RKO (cell line): ENCODE measurements around the gene SEPTIN8.

ENCODE experiments used
- DNase-seq: peaks from one replicate; pipeline ENCODE4 v3.0.0-alpha.2; 2016; ENCODE audit warnings: low spot score

The SEPTIN8 gene

DNA sequence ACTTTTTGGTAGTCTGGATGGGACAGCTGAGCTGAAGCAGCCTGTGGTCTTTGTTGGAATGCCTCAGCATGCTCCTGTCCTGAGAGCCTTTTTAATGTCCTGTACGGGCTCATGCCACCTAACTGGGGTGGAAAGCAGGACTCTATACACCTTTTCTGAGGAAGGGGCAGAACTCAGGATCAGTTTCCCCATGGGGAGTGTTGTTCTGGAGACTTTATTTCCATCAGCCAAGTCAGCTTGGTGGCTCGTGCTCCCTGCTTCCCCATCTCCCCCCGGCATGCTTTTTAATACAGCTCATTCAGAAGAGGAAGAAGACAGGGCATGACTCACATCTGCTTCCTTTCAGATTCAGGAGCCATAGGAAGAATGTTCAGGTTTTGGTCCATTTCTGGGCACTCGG lies 5.1 kb upstream of the SEPTIN8 start:
- DNase-seq: peak; percentile 82

DNA sequence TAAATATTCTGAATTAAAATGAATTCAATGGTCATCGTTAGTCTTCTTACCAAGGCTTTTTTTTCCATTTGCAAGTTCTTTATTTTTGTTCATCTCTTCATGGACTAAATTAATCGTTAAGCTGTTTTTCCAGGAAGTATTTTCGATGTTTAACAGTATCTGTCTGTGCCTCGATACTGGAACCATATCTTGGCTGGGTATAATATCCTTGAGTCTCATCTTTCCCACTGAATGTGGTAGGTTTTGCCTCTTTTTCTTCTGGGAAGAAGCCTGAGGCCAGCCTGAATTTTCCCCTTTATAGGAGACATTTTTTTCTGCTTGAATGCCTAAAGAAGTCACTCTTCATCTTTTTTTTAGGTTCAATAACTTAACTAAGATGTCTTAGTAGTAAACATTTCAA lies 4.0 kb upstream of the SEPTIN8 start:
- no peak for DNase-seq

DNA sequence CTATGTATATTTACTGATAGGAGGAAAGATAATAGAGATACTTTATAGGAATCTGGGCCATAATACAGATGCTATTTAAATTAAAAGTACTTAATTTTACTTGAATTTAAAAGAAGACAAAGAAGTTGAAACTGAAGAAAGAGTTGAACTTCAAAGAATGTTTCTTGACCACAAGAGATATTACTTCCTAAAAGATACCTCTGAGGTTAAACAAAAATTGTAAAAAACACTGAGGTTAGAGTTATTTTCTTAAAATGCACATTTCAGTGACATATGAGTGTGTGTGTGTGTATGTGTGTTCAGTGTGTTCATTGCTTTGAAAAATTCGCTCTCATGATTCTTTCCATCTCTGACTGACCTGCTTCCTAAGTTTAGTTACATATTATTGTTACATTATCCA lies 3.5 kb upstream of the SEPTIN8 start:
- DNase-seq: no peak

DNA sequence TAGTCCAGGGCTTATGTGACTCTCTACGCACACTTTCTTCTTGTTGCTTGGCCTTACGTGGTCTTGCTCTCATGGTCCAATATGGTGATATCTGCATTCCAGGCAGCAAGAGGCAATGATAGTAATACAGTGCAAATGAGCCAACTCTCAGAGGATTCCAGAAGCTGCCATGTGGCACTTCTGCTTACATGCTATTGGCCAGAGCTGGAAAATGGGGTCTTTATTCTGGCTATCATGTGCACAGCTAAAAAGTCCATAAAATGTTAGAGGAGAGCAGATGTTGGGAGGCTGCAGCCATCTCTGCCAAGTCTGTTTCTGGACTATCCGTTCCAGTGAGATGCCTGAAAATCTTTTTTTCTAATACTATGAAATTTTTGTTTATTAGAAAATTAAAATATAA lies 2.9 kb upstream of the SEPTIN8 start:
- no peak for DNase-seq

DNA sequence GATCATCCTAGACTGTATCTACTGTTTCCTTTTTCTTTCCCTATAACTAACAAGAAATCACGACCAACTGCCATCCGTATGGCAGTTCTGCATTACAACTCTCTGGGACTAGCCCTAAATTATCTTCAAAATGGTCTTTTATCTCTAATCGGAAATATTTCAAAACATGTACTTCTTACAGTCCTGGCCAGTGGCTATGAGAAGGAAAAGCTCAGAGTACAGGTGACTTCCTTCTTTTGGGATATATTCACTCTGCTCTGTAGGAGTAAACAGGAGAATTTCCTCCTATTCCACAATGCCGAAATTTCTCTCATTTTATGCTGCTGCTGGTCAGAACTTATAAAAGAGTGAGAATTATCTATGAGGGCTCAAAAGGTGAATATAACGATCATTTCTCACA lies 1.8 kb upstream of the SEPTIN8 start:
- DNase-seq: no peak

DNA sequence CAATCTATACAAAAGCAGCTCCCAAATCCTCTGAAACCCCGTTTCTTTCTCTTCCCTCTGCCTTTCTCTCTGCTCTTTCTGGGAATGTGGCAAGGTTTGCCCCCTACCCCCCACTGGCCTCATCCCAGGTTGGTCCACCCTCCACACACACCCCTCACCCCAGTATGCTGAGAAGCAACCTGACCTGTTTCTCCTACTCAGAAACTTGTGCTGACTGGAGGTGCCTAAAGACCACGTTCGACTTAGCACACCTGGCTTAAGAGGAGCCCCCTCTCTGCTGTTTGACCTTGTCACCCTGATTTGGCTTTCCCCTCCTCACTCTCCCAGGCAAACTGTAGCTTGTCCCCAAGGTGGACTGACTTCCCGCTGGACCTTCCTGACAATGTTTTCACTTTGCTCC lies 1.1 kb upstream of the SEPTIN8 start:
- no peak for DNase-seq

DNA sequence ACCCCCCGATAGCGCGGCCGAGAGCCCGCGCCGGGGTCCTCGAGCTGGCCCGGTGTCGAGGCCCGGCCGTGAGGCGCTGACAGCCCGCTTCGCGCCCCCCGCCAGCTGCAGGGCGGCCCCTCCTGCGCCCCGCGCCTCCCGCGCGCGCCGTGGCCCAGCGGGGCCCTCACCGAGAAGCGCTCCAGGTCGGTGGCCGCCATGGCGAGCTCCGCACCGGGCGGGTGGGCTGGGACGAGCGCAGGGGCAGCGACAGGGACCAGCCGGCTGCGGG lies 166 bp downstream of the SEPTIN8 start:
- no peak for DNase-seq

DNA sequence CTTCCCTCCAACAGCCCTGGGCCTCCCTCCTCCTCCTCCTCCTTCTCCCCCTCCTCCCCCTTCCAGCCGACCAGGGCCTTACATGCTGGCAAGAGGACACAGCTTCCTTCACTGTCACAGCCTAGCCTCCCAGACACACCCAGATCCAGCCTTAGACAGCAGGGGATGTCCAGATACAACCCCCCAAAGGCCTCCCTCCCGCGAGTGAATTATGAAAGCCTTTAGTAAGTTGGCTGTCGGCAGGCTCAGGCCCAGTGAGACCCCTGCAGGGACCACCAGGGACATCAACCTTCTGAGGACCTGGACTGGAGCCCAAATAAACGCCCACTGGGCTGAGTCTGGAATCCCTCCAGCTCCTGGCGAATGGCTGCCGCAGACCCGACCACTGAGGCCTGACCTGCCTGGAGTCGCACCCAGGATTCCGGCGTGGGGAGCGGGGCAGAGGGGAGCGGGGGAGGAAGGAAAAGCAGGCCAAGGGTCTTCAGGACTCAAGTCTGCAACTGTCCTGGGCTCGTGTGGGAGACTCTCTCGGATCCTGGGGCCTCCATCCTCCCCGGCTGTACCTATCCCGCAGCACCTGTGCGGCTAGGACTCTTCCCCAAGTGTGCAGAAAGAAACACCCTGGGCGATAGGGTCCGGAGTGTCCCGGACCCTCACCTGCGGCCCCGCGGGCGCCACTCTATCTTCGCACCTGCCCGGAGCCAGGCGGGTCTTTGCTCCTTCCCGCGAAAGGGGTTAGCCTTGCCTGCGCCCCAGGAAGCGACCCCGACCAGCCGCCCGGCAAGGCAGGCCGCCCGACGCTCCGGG lies 705 bp downstream of the SEPTIN8 start:
- DNase-seq: peak; percentile 65

DNA sequence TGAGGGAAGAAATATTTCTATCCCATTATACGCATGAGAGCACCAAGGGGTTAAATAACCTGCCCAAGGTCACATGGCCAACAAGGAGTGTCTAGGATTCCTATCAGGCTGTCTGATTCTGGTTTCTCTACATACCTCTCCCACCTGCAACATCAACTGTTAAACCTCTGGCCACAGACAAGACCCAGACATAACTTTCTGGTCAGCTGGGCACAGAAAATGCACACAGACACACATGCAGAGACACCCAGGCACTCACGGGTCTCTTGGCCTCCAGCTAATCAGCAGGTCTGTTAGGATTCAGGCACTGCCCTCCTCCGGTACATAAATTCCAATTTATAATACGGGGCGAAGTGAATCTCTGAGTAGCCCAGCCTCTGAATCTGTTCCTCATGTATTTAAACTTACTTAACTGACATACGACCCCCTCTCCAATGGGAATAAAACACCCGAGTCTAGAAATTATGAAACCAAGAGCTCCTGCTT lies 1.5 kb downstream of the SEPTIN8 start:
- DNase-seq: no peak

DNA sequence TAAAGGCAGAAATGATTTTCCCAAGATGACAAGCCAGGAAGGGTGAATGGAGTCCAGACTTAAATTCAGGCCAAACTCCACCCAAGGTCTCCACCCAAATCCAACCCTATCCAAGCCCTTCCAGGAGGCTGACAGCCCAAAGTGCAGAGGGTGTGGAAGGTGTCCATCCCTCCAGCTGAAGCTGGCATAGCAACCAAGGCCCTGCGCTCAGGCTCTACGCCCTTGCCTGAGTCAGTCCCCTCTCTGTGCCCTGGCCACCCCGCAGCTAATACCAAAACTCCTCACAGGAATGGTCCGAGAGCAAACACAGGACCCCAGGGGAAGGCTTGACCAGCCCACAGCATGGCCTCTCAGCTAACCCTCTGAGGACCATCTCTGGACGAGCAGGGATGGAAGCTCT lies 2.1 kb downstream of the SEPTIN8 start:
- no peak for DNase-seq

DNA sequence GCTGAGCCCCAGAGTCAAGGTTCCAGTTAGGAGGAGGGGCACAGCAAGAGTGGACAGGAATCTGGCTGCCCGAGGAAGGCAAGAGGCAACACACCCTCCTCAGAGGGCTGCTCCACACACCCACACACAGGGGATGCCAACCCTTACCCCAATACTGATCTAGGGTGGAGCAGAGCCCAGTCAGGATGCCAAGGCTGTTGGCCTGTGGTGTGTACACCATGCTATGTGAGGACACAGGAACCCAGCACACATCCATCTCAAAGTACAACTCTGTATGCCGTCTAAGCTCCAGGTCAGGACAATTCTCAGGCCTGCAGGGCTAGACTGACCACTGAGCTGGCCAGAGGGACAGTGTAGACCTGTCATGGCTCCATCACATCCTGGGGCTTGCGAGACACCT lies 2.6 kb downstream of the SEPTIN8 start:
- no peak for DNase-seq

DNA sequence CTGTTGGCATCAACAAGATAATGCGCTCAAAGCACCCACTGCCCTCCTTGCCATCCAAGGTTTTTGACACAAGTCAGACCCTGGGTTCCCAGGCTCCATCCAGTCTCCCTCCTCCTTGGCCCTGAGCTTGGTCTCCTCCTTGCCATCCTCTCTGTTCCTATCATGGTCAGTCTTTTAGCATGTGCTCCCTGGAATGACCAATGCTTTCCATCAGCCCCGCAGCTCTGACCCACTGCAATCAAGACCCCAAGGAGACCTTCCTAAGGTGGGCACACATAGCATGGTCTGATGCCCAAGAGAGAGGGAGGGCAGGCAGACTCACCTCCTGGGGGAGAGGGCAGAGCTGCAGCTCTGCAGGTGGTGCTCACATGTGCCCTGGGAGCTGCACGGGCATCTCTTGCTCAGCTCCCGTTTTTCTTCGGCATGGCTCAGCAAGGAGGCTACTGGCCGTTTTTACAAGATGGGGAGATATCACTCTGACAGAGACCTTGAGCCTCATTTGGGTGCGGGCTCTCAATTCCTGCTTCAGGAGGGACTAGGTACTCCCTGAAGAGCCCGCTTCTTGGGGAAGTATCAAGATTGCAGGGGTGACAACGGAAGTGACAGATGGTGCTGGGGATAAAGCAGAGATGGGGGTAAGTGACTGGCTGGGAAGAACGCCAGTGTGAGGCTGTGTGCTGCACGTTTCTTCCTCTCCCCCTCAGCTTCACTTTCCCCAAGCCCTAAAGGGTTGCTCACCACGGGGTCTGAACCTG lies 3.3 kb downstream of the SEPTIN8 start:
- no peak for DNase-seq

DNA sequence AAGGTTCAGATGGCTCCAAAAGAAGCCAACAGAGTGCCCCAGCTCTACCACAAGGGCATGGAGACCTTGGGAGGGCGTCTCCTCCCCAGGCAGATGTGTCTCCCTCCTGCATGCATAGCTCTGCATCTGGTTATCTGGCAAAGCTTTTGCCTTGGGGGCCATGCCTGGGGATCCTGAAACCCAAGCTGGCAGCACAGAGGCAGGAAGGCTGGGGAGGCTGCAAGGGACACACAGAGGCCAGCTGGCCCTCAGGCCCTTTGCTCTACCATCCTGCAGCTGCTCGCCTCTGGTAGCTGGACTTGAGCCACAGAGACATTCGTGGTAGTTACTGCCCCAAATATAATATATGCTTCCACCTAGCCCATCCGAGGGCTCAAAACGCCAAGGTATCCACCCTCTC lies 3.9 kb downstream of the SEPTIN8 start:
- DNase-seq: no peak

DNA sequence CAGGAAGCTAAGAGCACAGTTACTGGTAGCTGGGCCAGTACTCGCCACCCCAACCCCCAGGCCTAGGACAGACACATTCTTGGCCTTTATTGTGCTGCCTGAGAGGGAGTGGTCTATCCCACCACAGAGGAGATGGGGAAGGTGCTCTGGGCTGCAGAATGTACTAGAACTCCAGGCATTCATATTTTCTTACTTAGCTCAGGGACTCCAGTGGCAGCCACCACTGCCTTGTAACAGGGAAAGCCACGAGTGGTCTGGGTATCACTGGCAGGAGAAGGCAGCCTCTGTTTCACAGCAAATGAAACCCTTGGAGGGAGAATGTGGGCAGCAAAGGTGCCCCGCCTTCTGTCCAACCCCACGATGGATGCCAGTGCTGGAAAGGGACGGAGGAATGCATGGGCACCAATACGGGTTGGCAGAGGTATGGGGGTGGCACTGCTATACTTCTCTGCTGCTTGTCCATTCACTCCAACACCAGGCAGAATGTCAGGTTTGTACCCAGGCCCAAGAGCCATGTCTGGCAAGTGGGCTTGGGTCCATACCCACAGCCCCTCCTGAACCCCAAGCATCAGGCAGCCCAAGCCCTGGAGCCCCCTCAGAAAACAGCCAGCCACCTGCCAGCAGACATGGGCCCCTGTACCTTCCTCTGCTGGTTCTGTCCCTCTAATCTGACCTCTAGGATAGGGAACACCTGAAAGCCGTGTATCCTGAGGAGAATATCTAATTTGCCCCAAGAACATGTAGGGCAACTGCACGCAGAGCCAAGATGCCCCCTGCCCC lies 4.6 kb downstream of the SEPTIN8 start:
- no peak for DNase-seq

DNA sequence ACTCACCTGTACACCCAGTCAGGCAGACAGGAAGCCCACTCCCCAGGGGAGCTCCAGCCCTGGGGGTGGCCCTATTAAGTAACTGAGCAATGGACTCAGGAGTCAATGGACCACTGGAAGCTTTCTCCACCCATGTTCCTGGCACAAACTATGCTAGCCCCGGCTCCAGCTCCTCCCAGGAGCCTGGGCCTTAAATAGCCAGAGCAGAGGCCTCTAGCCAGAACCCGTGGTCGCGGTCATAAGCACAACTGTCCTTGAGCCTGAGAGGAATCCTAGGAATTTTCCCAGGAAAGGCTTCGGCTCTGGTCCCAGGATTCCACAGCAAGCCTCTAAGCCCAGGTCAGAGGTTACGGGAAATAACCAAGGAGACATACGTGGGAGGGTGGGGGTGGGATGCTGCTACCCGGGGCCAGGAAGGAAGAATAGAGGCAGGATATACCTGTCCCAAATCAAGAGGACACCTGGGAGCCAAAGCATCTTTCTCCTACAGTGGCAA lies 5.5 kb downstream of the SEPTIN8 start:
- no peak for DNase-seq

DNA sequence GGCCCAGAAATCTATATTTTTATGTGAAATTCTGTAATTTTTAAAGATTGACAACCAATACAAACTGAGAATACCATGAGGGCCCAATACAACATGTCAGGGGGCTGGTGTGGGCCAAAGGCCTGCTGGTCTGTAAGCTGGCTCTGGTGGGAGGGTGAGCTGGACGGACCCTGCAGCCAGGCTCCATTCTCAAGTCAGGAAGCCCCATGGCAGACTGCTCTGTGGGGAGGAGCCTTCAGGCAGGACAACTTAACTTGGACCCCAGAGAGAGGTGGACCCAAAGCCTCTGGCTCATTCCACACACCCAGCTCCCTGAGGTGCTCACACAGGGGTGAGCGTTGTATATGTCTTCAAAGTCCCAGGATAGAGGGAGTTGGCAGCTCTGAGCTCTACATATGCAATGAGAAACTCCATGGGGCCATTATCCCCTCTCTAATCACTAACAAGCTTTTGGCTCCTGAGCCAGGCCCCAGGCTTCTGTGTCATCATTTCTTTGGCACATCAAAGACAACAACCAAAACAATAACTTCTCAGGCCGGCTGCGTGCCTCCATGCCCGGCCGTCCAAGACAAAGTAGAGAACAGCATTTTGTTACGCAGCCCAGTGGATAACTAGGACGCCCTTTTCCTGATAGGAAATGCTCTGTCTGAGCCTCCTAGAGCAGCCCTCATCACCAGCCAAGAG lies 6.4 kb downstream of the SEPTIN8 start:
- no peak for DNase-seq

DNA sequence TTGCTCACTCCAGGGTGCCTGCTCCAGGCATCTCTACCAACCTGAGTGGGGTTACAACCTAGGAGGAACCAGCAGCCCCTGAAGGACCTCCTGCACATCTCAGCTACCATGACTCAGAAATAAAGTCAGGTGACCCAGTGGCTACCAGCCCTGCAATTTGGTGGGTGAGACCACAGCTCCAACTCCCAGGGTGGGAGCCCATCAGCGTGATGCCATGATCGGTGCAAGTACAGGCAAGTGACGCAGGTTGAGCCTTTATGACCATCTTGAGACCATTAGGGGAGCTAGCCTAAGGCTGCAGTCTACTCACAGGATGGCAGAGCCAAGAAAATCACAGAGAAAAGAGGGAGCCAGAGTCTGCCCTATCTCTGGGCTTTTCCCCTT lies 8.6 kb downstream of the SEPTIN8 start:
- no peak for DNase-seq

DNA sequence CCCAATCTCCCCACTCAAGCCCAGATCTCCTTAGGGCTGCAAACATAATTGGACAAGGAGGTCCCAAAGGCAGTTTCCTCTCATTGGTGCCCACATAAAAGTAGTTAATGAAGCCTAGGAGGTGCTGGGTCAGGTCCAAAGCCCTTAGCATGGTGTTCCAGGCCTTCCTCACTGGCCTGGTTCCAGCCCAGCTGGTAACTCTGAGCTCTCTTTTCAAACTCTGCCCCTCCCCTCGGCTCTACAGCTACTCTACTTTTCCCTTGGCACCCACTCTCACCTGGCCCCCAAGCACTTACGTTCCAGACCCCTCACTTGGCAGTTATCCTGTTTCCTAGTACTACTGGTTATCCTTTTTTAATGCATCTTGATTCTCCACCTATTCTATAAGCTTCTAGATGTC lies 9.9 kb downstream of the SEPTIN8 start:
- no peak for DNase-seq

DNA sequence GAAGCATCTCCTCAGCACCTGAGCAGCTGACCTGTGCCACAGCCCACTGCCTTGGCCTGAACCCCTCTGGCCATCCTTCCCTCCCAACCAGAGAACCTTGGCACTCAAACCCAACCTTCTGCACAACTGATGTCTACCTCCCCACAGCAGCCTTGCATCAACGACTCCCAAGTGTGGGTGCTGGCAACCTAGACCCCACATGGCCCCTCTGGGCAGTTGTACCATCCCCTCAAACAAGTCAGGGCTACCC lies 10.3 kb downstream of the SEPTIN8 start:
- no peak for DNase-seq

DNA sequence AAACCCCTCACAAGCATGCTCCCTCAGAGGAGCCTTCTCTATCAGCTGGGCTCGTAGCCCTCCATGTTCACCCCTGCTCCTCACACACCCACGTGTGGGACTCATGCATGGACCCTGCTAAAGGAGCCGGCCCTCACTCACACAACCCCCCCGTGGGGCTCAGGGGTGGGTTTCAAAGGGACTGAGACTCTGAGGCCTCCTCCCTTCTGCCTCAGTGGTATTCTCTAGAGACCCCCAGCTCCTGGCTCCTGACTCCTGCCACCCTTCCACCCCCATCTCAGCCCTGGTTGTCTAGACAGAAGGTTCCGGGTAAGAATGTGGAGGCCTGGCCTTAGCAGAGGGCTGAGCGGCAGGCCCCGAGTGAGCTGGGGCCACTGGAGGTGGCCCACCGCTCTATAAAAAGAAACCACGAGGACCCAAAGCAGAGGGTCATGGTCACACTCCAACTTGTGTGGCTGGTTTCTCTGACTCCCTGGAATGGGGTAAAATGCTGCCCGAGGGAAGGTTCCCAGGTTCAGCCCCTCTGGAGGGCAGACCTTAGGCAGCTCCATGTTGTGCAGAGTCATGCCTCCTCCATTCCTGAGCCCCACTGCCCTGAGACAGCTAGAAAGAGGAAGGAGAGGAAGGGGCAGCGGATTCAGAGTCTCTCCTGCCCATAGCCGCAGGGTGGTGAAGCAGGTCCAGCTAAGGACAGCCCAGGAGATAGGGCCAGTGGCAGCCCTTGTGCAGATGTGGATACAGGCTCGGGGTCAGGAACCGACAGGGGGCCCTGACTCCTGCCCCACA lies 10.8 kb downstream of the SEPTIN8 start:
- DNase-seq: no peak

DNA sequence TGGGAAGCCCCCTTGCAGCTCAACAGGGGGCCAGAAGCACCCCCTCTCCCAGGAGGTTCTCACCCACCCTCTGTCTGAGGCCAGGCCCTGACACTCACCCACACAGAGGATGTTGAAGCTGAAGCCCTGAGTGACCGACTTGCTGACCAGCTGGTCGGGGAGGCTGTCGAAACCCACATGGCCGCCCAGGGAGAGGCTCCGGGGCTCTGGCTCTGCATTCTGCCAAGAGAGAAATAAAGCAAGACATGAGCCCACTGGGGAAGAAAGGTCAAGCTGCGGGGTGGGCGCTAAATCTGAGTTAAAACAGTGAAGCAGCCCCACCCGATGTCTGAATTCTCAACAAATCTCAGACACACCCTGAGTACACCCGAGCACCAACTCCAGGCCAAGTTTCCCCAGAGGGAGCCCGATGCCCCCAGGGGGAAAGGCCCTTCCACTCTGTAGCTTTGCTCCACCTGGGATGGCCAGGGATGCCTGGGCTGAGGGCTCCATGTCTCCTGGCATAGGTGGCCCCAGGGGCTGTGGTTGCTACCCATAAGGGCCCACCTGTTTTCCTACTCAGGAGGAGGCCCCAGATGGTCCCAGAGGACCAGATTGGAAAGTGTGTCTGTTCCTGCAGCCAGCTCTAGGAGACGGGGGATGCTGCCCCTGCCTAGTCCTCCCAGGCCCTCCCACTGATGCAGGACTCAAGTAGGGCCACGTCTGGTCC lies 11.6 kb downstream of the SEPTIN8 start:
- DNase-seq: no peak
